ENCODE results near the gene RAB7A. TPM values are rescaled to one million over a fixed set of nuclear protein-coding genes. Genes with fewer than 3 reads are reported as not detected.

The RAB7A gene
- total and polyA plus RNA-seq, 4 donors: 125 to 211 (median 164) TPM

DNA sequence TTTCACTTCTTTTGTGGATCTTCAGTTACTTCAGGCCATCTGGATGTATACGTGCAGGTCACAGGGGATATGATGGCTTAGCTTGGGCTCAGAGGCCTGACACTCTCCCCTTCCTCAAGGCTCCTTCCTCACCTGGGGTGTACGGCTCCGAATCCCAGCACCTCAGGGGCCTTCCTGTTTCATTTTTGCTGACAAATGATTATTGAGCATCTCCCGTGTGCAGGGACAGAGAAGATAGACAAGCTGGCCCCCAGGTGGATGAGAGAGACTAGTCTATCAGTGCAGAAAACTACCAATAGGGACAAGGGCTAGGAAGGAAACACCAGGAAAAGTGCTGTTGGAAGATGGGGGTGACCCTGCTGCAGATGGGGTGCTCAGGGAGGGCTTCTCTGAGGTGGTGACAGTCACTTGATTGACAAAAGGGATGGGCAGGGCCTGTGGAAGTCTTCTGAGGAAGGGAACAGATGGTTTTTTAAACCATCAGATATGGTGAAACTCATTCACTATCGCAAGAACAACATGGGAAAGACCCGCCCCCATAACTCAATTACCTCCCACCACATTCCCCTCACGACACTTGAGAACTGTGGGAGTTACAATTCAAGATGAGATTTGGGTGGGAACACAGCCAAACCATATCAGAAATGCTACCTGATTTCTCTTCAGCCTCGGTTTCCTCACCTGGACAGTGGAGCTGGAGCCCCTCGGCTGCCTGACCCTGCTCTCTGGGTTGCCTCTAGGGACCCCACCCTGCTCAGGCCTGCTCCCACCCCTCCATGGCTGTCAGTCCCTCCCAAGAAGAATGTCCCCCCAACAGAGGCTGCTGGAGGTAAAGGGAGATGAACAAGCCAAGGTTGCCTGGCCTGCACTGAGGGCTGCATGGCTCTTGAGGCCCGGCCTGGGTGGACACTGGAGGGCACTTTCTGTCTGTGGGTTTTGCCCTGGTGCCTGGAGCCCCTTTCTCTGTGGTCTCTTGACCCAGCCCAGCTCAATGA lies 116.2 kb downstream of the RAB7A start:
- intact Hi-C loops (cut with DNase I): no loop called here
- H3K36me3 ChIP-seq (ENCODE audit: control insufficient read depth in 1 of 2, insufficient read depth in 2 of 2, low read length in 1 of 2): no peaks in the 10 kb centered on the region
- H3K27ac ChIP-seq (ENCODE audit: low read depth in 1 of 2, low read length in 2 of 2): no peak overlapping the region
- H3K27me3 ChIP-seq (ENCODE audit: control insufficient read depth in 1 of 2, insufficient read depth in 2 of 2, low read length in 1 of 2): no peaks in the 10 kb centered on the region
- DNase-seq (no peak), ATAC-seq (ENCODE audit: low FRiP score) (no peak)
- H3K9me3 ChIP-seq (ENCODE audit: control insufficient read depth, low read length): no peaks in the 10 kb centered on the region
- no peak overlapping the region for H3K4me3 ChIP-seq (ENCODE audit: low read length in 2 of 2)
- H3K4me1 ChIP-seq (ENCODE audit: control insufficient read depth in 1 of 2, insufficient read depth in 2 of 2, low read length in 2 of 2): no peaks in the 10 kb centered on the region
- WGBS, 2 donors: 87 to 90% methylated on average over 9 to 10 of the region's 10 CpGs

DNA sequence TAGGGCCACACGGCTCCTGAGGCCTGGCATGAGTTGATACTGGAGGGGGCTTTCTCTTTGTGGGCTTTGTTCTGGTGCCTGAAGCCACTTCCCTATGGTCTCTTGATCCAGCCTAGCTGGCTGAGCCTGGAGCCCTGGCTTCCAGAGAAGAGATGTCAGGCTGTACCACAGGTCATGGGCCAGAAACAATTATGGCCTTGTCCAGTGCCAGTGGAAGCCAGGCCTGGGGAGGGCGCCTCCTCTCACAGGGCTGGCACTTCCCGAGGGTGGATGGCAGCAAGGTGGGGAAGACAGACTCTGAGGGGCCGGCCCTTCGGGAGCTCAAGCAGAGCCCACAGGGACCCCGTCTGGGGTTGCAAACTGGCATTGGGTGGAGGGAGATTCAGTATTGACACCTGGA lies 118.5 kb downstream of the RAB7A start:
- H3K9me3 ChIP-seq (ENCODE audit: control insufficient read depth, low read length): no peaks in the 10 kb centered on the region
- H3K36me3 ChIP-seq (ENCODE audit: control insufficient read depth in 1 of 2, insufficient read depth in 2 of 2, low read length in 1 of 2): no peaks in the 10 kb centered on the region
- no peaks in the 10 kb centered on the region for H3K27me3 ChIP-seq (ENCODE audit: control insufficient read depth in 1 of 2, insufficient read depth in 2 of 2, low read length in 1 of 2)
- DNase-seq (no peak), ATAC-seq (ENCODE audit: low FRiP score) (no peak)
- no peak overlapping the region for H3K27ac ChIP-seq (ENCODE audit: low read depth in 1 of 2, low read length in 2 of 2)
- intact Hi-C loops (cut with DNase I): no loop called here
- no peak overlapping the region for H3K4me3 ChIP-seq (ENCODE audit: low read length in 2 of 2)
- no peaks in the 10 kb centered on the region for H3K4me1 ChIP-seq (ENCODE audit: control insufficient read depth in 1 of 2, insufficient read depth in 2 of 2, low read length in 2 of 2)
- 90 to 94% methylated on average over 6 of the region's 6 CpGs for WGBS, 2 donors

DNA sequence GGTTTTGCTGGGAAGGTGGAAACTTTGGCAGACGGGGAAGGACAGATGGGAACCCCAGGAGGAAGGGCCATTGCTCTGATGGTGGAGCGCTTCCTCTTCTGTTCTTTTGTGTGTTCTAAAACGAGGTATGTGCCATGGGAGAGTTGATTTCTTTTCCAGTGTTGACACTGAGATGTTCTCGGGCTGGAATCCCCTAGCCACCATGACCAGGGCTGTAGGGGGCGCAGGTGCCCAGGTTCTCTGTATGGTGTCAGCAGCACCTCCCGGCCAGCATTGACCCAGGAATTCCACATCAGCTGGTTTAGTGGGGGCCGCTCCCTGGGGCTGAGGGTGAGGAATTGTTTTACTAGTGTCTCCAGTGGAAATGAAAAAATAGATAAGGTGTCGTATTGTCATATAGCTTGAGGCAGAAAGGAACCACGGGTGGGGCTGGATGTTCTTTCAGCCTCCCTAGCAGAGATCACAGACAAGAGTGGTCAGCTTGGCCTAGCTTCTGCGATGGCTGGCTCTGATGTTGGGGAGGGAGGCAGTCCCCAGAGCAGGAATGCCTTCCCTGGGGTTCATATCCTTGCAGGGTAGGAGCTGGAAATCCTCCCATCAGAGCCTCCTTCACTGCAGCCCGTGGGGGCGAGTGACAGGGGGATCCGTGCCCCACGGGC lies 119.3 kb downstream of the RAB7A start:
- DNase-seq (no peak), ATAC-seq (ENCODE audit: low FRiP score) (no peak)
- no peaks in the 10 kb centered on the region for H3K36me3 ChIP-seq (ENCODE audit: control insufficient read depth in 1 of 2, insufficient read depth in 2 of 2, low read length in 1 of 2)
- intact Hi-C loops (cut with DNase I): loop anchor here in 1 of 2 donors (5.0 kb wide), 2 partner anchors 163 to 228 kb away; no protein-coding TSS in a partner anchor
- H3K4me3 ChIP-seq (ENCODE audit: low read length in 2 of 2): peak overlapping the region in 1 of 2 donors; percentile 6
- H3K9me3 ChIP-seq (ENCODE audit: control insufficient read depth, low read length): no peaks in the 10 kb centered on the region
- H3K27me3 ChIP-seq (ENCODE audit: control insufficient read depth in 1 of 2, insufficient read depth in 2 of 2, low read length in 1 of 2): no peaks in the 10 kb centered on the region
- no peaks in the 10 kb centered on the region for H3K4me1 ChIP-seq (ENCODE audit: control insufficient read depth in 1 of 2, insufficient read depth in 2 of 2, low read length in 2 of 2)
- H3K27ac ChIP-seq (ENCODE audit: low read depth in 1 of 2, low read length in 2 of 2): no peak overlapping the region
- 45 to 46% methylated on average over 14 of the region's 14 CpGs for WGBS, 2 donors

DNA sequence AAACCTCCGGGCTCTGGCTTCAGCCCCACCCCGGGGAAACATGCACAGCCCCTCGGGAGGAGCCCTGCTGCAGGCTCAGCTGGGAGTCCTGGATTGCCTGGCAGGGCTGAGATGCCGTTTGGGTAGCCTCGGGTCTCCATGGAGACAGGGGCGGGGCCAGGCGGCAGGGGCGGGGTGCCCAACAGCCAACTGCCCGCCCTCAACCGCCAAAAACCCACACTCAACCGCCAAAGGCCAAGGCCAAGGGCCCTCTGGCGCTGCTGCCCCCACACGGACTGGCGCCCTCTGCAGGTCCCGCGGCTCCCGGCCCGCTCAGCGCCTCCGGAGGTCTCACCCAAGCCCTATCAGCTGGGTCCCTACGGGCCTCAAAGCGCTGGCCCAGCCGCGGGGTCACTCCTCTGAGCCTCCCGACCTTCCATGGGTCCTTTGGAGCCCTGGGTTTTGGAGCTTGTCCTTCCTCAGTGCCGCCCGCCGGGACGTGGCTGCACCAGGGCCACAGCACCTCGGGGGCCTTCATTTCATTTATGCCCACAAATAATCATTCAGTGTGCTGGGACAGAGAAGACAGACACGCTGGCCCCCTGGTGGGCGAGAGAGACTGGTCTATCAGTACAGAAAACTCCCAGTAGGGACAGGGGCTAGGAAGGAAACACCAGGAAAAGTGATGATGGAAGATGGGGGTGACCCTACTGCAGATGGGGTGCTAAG lies 119.9 kb downstream of the RAB7A start:
- peak; percentile 93 to 95 for DNase-seq
- peak overlapping the region; percentile 6 to 40 for H3K4me3 ChIP-seq (ENCODE audit: low read length in 2 of 2)
- ATAC-seq (ENCODE audit: low FRiP score): peak; percentile 91
- H3K27me3 ChIP-seq (ENCODE audit: control insufficient read depth in 1 of 2, insufficient read depth in 2 of 2, low read length in 1 of 2): no peaks in the 10 kb centered on the region
- H3K4me1 ChIP-seq (ENCODE audit: control insufficient read depth in 1 of 2, insufficient read depth in 2 of 2, low read length in 2 of 2): no peaks in the 10 kb centered on the region
- WGBS, 2 donors: 1 to 4% methylated on average over 26 to 32 of the region's 32 CpGs
- peak overlapping the region in 1 of 2 donors; percentile 24 for H3K27ac ChIP-seq (ENCODE audit: low read depth in 1 of 2, low read length in 2 of 2)
- no peaks in the 10 kb centered on the region for H3K36me3 ChIP-seq (ENCODE audit: control insufficient read depth in 1 of 2, insufficient read depth in 2 of 2, low read length in 1 of 2)
- intact Hi-C loops (cut with DNase I): loop anchor here in 1 of 2 donors (5.0 kb wide), 2 partner anchors 164 to 229 kb away; no protein-coding TSS in a partner anchor
- no peaks in the 10 kb centered on the region for H3K9me3 ChIP-seq (ENCODE audit: control insufficient read depth, low read length)

DNA sequence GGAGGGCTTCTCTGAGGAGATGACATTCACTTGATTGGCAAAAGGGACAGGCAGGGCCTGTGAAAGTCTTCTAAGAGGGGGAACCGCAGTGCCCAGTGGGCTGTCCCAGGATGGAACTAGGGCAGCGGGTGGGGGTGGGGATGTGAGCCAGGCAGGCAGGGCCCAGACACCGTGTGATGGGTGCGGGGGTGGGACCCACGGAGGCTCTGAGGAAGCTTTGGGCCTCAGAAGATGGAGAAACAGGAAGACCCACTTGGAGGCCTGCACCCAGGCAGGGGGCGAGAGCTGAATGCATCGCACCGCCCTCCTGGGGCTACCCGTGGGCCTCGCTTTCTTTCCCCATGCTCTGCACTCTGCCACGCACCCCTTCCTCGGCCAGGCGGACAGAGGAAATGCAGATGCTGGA lies 120.5 kb downstream of the RAB7A start:
- ATAC-seq (ENCODE audit: low FRiP score): peak; percentile 4
- intact Hi-C loops (cut with DNase I): loop anchor here in 1 of 2 donors (5.0 kb wide), 2 partner anchors 164 to 229 kb away; no protein-coding TSS in a partner anchor
- H3K27me3 ChIP-seq (ENCODE audit: control insufficient read depth in 1 of 2, insufficient read depth in 2 of 2, low read length in 1 of 2): no peaks in the 10 kb centered on the region
- no peaks in the 10 kb centered on the region for H3K9me3 ChIP-seq (ENCODE audit: control insufficient read depth, low read length)
- no peak overlapping the region for H3K27ac ChIP-seq (ENCODE audit: low read depth in 1 of 2, low read length in 2 of 2)
- no peak for DNase-seq
- 79 to 84% methylated on average over 13 of the region's 13 CpGs for WGBS, 2 donors
- H3K36me3 ChIP-seq (ENCODE audit: control insufficient read depth in 1 of 2, insufficient read depth in 2 of 2, low read length in 1 of 2): no peaks in the 10 kb centered on the region
- H3K4me3 ChIP-seq (ENCODE audit: low read length in 2 of 2): no peak overlapping the region
- H3K4me1 ChIP-seq (ENCODE audit: control insufficient read depth in 1 of 2, insufficient read depth in 2 of 2, low read length in 2 of 2): no peaks in the 10 kb centered on the region

DNA sequence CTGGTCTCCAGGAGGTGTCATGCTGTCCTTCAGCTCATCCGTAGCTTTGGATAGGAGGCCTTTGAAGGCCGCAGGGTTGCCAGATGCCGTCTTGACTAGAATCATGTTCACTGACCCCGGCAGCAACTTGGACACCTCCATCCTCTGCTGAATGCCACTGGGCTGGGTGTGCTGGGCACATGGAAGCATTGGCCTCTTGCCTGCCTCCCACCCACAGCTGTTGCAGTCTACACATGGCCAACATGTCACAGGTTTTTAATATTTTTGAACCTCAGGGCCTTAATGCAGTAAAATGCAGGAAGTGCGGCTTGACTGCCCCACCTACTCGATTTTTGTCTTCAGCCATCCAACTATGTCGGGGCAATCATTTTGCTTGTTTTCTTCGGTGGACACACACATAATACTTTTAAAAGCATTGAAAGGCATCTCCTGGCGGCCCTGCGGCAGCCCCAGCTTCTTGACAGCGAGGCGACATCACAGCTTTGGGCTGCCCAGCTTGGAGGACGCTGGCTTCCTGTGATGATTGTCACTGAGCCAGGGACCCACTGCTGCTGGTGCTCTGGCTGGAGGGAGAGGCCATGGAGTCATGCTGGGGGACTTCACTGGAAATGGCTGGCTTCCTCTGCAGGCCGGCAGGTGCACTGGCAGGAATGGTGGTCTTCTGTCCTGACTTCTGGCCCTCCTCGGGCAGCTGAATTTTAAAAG lies 121.8 kb downstream of the RAB7A start:
- intact Hi-C loops (cut with DNase I): loop anchor here in 1 of 2 donors (5.0 kb wide), 2 partner anchors 166 to 231 kb away; no protein-coding TSS in a partner anchor
- Histone ChIP-seq H3K9me3 (ENCODE audit: control insufficient read depth, low read length) (no peaks in the 10 kb centered on the region), H3K36me3 (ENCODE audit: control insufficient read depth in 1 of 2, insufficient read depth in 2 of 2, low read length in 1 of 2) (no peaks in the 10 kb centered on the region), H3K4me1 (ENCODE audit: control insufficient read depth in 1 of 2, insufficient read depth in 2 of 2, low read length in 2 of 2) (no peaks in the 10 kb centered on the region), H3K27me3 (ENCODE audit: control insufficient read depth in 1 of 2, insufficient read depth in 2 of 2, low read length in 1 of 2) (no peaks in the 10 kb centered on the region), H3K4me3 (ENCODE audit: low read length in 2 of 2) (no peak overlapping the region), H3K27ac (ENCODE audit: low read depth in 1 of 2, low read length in 2 of 2) (no peak overlapping the region)
- WGBS, 2 donors: 88% methylated on average over 15 of the region's 15 CpGs
- no peak for ATAC-seq (ENCODE audit: low FRiP score)
- no peak for DNase-seq

DNA sequence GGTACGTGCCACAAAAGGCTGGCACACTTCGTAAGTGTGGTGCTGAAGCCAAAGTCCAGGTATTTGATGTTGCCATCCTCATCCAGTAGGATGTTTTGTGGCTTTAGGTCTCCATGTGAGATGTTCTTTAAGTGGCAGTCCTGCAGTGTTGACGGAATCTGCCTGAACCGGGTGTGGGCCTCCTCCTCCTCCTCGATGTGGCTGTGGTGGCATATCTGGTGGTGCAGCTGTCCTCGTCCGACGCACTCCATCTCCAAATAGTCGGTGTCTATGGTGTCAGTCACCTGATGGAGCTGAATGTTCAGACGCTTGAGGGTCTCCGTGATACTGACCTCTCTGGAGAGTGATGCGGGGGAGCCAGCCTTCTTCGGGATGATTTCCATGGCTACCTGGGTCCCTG lies 123.0 kb downstream of the RAB7A start:
- intact Hi-C loops (cut with DNase I): loop anchor here in 1 of 2 donors (5.0 kb wide), 2 partner anchors 167 to 232 kb away; no protein-coding TSS in a partner anchor
- no peak for DNase-seq
- H3K27me3 ChIP-seq (ENCODE audit: control insufficient read depth in 1 of 2, insufficient read depth in 2 of 2, low read length in 1 of 2): no peaks in the 10 kb centered on the region
- no peaks in the 10 kb centered on the region for H3K9me3 ChIP-seq (ENCODE audit: control insufficient read depth, low read length)
- no peaks in the 10 kb centered on the region for H3K4me1 ChIP-seq (ENCODE audit: control insufficient read depth in 1 of 2, insufficient read depth in 2 of 2, low read length in 2 of 2)
- H3K27ac ChIP-seq (ENCODE audit: low read depth in 1 of 2, low read length in 2 of 2): no peak overlapping the region
- no peaks in the 10 kb centered on the region for H3K36me3 ChIP-seq (ENCODE audit: control insufficient read depth in 1 of 2, insufficient read depth in 2 of 2, low read length in 1 of 2)
- 95 to 97% methylated on average over 13 of the region's 13 CpGs for WGBS, 2 donors
- H3K4me3 ChIP-seq (ENCODE audit: low read length in 2 of 2): no peak overlapping the region
- no peak for ATAC-seq (ENCODE audit: low FRiP score)
